Heart left ventricle (tissue), 16 donors: ENCODE measurements around the gene PMEPA1. TPM values are rescaled to one million over a fixed set of nuclear protein-coding genes. Genes with fewer than 3 reads are reported as not detected.

Experiments used
- ATAC-seq, 4 donors: fragments of 200-7000 bp; cut with Tn5 transposase; one replicate each; pipeline ENCODE4 v1.9.1; 2020 to 2022; ENCODE audit warnings: moderate library complexity in 4 of 4, mild to moderate bottlenecking in 3 of 4, moderate number of reproducible peaks in 1 of 4
- DNase-seq, 5 donors: peaks; one replicate each; pipeline ENCODE4 v3.0.0-alpha.2; 2020
- H3K27ac ChIP-seq, 12 donors: fragments of 200-600 bp; sonication (generic) in 4 of 12; one replicate each; pipeline versions ENCODE4 v1.5.0 to v1.8.0; 2016 to 2022; ENCODE audit warnings: mild to moderate bottlenecking in 2 of 12
- H3K27me3 ChIP-seq, 9 donors: fragments of 200-600 bp; sonication (generic) in 2 of 9; one replicate each; pipeline versions ENCODE4 v1.5.1 to v1.8.0; 2016 to 2022; ENCODE audit warnings: mild to moderate bottlenecking in 3 of 9
- H3K36me3 ChIP-seq, 9 donors: fragments of 200-600 bp; sonication (generic) in 2 of 9; one replicate each; pipeline versions ENCODE4 v1.5.0 to v1.8.0; 2018 to 2022; ENCODE audit warnings: mild to moderate bottlenecking in 2 of 9
- H3K4me1 ChIP-seq, 12 donors: fragments of 200-600 bp; sonication (generic) in 4 of 12; one replicate each; pipeline versions ENCODE4 v1.5.0 to v1.8.0; 2016 to 2022; ENCODE audit warnings: mild to moderate bottlenecking in 3 of 12
- H3K4me3 ChIP-seq, 12 donors: fragments of 200-600 bp; sonication (generic) in 4 of 12; one replicate each; pipeline versions ENCODE4 v1.5.0 to v1.8.0; 2017 to 2022; ENCODE audit warnings: mild to moderate bottlenecking in 9 of 12, moderate library complexity in 4 of 12
- H3K9me3 ChIP-seq, 12 donors: fragments of 200-600 bp; sonication (generic) in 4 of 12; one replicate each; pipeline versions ENCODE4 v1.5.0 to v1.8.0; 2016 to 2022; ENCODE audit warnings: mild to moderate bottlenecking in 1 of 12
- POLR2A ChIP-seq, 2 donors: fragments of 450-650 bp; IDR thresholded peaks; one replicate each; pipeline ENCODE4 v1.6.1; 2017; ENCODE audit warnings: antibody characterized with exemption in 2 of 2, mild to moderate bottlenecking in 2 of 2, moderate library complexity in 2 of 2
- WGBS, 4 donors: extraction: QIAGEN DNeasy Blood & Tissue Kit in 2 of 4; methylation state at CpG; one replicate each; pipeline versions ENCODE4 v1.1.5 to v1.1.7; 2013 to 2018; 5-methylcytosine and 5-hydroxymethylcytosine counted together
- intact Hi-C, 10 donors: fragments of 100-400 bp; cut with DNase I; formaldehyde crosslinking; loops; one replicate each; pipeline versions ENCODE4 v1.11.1 to v1.14.2; 2022
- polyA plus RNA-seq, 2 donors: library from polyadenylated mRNA; stranded (reverse); fragments of 200-250 nt; gene quantifications; one replicate each; pipeline ENCODE4 v1.2.3, GENCODE V29; 2013
- total RNA-seq, 9 donors: library from RNA; depleted of rRNA in 2 of 9; stranded (reverse); fragments of >200 nt in 2 of 9; fragmentation: NEBNext Ultra II Directional in 3 of 9; extraction: Animal tissue kit (Norgen Biotek cat#: 25700) in 3 of 9; gene quantifications; one replicate each; pipeline versions ENCODE4 v1.1.0 to v1.2.4, GENCODE V29; 2016 to 2023
- TF ChIP-seq, protein P1 (sequence below), 12 donors: fragments of 200-600 bp; sonication (generic) in 4 of 12; IDR thresholded peaks; one replicate each; pipeline versions ENCODE4 v1.5.0 to v1.8.0; 2018 to 2022; ENCODE audit warnings: antibody characterized with exemption in 12 of 12, mild to moderate bottlenecking in 5 of 12
- donor health status: ischemic (EF 13 %, LVEDD 7.1; RV severe dilation, severe dysfunction).
- donor health status: healthy with polysubstance abuse.
- donor health status: DM: no; HTN: yes; CAD: no.
- donor health status: DM: no; HTN: no; CAD: no.
- donor health status: ischemic (EF 25% LVEDD 6.9; RV normal size, moderate dysfunction).
- donor health status: ischemic (EF 25% LVEDD 5.7; RV mildly dilated, moderate dysfunction).
- donor health status: healthy.
- donor health status: DM: yes; HTN: yes; CAD: no.
- donor health status: ischemic (EF 35%, LVEDD 5.7; RV mildly dilated, moderate dysfunction).
- donor health status: nonischemic (EF 11% LVEDD 7.7; RV severe dilation, severe dysfunction).
- donor health status: DM: yes; HTN: yes; CAD: no.
- donor health status: PGD.
- donor health status: ischemic (EF 29% LVEDD 5.4; RV normal size, mild dysfunction).
- donor health status: nonischemic (EF 23%, LVEDD 6.1; RV moderate dilation, normal function).

The PMEPA1 gene
- total and polyA plus RNA-seq, 11 donors, result 12.6 to 115 (median 30.0) TPM

DNA sequence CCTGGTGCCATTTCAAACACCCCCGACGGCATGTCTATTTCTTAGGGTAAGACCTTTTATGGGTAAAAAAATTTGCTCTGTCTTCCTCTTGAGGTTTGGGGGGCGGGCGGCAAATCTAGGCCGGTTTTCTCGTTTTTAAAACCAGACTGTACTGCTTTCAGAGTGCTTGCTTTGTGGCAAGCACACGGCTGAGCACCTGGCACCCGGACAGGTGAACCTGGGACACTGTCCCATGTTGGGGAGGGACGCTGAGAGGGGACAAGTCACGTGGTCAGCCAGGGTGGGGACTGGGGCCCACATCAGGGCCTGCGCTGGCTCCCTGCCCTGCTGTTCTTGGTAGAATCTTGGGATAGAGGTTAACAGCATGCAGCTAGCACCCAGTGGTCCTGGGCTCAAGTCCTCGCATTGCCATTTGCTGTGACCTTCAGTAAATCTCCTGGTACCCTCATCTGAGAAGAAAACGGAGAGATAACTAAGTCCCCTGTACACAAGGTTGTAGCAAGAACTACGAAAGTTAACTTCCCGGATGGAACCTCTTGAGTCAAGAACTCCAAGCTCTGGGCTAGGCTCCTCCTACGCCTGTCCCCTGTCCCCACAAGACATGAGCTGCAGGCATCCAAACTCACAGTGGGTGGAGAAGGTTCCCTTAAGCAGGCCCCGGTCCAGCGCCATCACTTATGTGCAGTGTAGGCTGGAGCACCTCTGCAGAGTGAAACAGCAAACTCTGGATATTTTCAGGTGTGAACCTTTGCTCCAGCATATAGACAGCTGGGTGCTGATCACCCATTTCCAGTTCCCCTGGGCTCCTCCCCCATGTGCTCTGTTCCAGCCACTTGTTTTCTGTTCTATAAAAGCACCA is 41.7 kb downstream of the PMEPA1 start:
- Histone ChIP-seq H3K27me3 (no peaks in the 10 kb centered on the region), H3K4me1 (peaks cover 0 to 44% (median 20%) of the 10 kb centered on the region in 12 donors), H3K9me3 (no peaks in the 10 kb centered on the region), H3K27ac (peak overlapping the region in 1 of 12 donors; percentile 16), H3K36me3 (no peaks in the 10 kb centered on the region), H3K4me3 (no peak overlapping the region)
- DNase-seq (peak in 1 of 5 donors; percentile 25), ATAC-seq (no peak)
- intact Hi-C loops, result no loop called here
- 81 to 94% (median 83%) methylated on average over 12 to 18 of the region's 18 CpGs for WGBS, 4 donors
- no peak for TF ChIP-seq POLR2A (IDR thresholded peaks at IDR 0.05)
- TF ChIP-seq, protein P1, sequence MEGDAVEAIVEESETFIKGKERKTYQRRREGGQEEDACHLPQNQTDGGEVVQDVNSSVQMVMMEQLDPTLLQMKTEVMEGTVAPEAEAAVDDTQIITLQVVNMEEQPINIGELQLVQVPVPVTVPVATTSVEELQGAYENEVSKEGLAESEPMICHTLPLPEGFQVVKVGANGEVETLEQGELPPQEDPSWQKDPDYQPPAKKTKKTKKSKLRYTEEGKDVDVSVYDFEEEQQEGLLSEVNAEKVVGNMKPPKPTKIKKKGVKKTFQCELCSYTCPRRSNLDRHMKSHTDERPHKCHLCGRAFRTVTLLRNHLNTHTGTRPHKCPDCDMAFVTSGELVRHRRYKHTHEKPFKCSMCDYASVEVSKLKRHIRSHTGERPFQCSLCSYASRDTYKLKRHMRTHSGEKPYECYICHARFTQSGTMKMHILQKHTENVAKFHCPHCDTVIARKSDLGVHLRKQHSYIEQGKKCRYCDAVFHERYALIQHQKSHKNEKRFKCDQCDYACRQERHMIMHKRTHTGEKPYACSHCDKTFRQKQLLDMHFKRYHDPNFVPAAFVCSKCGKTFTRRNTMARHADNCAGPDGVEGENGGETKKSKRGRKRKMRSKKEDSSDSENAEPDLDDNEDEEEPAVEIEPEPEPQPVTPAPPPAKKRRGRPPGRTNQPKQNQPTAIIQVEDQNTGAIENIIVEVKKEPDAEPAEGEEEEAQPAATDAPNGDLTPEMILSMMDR (IDR thresholded peaks at IDR 0.05), result no peak

DNA sequence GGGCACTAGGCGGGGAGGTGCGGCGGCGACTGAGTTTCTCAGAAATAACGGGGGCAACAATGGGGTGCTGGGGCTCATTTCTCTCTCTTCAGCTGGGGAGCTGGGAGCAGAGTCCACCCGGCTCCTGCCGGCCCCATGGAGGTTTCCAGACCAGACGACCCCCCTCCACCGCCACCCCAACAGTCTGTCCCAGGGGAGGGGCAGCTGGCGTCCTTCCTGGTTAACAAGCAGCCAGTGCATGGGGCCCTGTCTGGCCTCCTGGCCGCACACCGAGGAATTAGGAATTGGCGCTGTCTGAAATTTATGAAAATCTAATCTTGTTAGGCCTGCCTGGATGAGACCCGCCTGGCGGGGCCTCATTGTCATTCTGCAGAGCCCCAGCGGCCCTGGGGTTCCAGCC is 42.4 kb downstream of the PMEPA1 start:
- ATAC-seq (no peak), DNase-seq (peak in 2 of 5 donors; percentile 18 to 58)
- H3K27ac ChIP-seq, result no peak overlapping the region

DNA sequence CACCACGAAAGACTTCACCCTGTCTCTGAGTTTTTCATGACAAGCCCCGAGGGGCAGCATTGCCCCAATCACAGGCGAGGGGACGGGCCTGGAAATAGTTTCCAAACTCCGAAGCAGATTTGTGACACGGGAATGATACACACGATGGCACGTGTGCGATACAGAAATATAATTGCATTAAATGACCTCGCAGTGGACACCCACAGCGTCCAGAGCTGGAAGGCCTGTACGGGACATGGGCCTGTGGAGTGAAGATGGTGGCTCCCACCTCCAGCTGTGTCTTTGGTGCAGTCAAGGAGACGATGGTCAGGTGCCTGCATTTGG is 43.0 kb downstream of the PMEPA1 start:
- no peak for ATAC-seq
- Histone ChIP-seq H3K36me3 (no peaks in the 10 kb centered on the region), H3K9me3 (no peaks in the 10 kb centered on the region), H3K4me3 (no peak overlapping the region), H3K4me1 (peaks cover 0 to 42% (median 7%) of the 10 kb centered on the region in 12 donors), H3K27me3 (no peaks in the 10 kb centered on the region), H3K27ac (no peak overlapping the region)
- TF ChIP-seq, protein P1 (IDR thresholded peaks at IDR 0.05), result no peak
- no peak for TF ChIP-seq POLR2A (IDR thresholded peaks at IDR 0.05)
- DNase-seq, result peak in 1 of 5 donors; percentile 20
- 83 to 90% (median 85%) methylated on average over 13 of the region's 13 CpGs for WGBS, 4 donors
- intact Hi-C loops, result no loop called here

More for the DNA sequence above, 42.4 kb downstream of the PMEPA1 start:
- Histone ChIP-seq H3K9me3 (no peaks in the 10 kb centered on the region), H3K4me3 (no peak overlapping the region), H3K4me1 (peaks cover 0 to 44% (median 13%) of the 10 kb centered on the region in 12 donors), H3K27me3 (no peaks in the 10 kb centered on the region), H3K36me3 (no peaks in the 10 kb centered on the region)
- WGBS, 4 donors, result 85 to 94% (median 89%) methylated on average over 11 to 16 of the region's 16 CpGs
- no peak for TF ChIP-seq POLR2A (IDR thresholded peaks at IDR 0.05)
- TF ChIP-seq, protein P1 (IDR thresholded peaks at IDR 0.05), result no peak
- intact Hi-C loops, result no loop called here

DNA sequence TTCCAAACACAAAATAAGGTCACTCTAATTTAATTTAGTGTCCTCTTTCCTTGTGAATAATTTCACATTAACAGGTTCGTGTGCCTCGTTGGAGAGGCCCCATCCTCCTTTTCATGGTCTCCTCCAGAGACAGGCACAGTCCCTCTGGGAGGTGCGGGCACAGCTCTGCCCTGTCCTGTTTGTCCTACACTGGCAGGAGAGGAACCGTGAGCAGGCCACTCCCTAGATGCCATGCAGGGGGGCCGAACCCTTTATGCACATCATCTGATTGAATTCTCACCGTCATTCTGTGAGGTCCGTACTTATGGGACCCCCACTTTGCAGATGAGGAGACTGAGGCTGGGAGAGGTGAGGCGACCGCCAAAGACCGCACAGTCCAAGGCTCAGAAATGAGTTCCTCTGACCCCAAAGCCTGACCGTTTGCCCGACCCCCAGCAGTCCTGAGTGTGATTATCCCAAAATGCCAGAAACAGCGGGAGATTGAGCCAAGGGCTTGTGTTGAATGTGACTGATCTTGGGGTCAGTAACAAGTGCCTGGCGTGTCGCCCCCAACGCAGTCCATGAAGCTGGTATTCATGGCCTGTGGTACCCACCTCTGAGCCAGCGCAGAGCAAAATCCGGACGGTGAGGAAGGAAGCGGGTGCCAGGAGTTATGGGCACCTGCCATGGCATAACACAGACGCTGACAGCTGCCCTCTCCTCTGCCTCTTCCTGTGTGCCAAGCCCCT is 43.5 kb downstream of the PMEPA1 start:
- Histone ChIP-seq H3K4me3 (no peak overlapping the region), H3K4me1 (peaks cover 0 to 39% (median 5%) of the 10 kb centered on the region in 12 donors), H3K9me3 (no peaks in the 10 kb centered on the region), H3K36me3 (no peaks in the 10 kb centered on the region), H3K27me3 (no peaks in the 10 kb centered on the region), H3K27ac (no peak overlapping the region)
- TF ChIP-seq POLR2A (IDR thresholded peaks at IDR 0.05), result no peak
- TF ChIP-seq, protein P1 (IDR thresholded peaks at IDR 0.05), result no peak
- intact Hi-C loops, result no loop called here
- ATAC-seq (no peak), DNase-seq (peak in 3 of 5 donors; percentile 14 to 53 (median 18))
- 85 to 88% (median 87%) methylated on average over 21 of the region's 21 CpGs for WGBS, 4 donors
